ENCODE results near the gene CYP21A2.
A peak's percentile ranks its signal among the peaks of the same experiment; 100 is the strongest.
"Not testable (repeated sequence)": the region's sequence is repeated elsewhere in the genome, so short reads cannot be mapped to it uniquely, and the experiment has no call there.

Gene CYP21A2

DNA sequence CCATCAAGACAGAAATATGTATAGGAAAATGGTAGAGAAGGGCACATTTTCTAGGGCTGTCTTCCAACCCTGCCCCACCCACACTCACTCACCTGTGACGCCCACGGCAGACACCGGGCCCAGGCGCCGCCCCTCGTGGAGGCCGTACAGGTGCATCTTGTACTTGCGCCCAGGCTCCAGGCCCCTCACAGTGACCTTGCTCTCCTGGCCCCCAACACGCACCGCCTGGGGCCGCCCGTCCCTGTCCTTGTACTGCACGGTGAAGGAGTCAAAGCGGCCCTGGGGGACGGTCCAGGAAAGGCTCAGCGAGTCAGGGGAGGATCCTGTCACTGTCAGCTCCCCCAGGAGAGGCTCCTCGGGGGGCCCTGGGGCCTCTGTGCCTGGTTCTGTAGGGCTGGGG, 19.8 kb downstream of the CYP21A2 start:
- H3K36me3 Mint-ChIP-seq (ENCODE audit: low read depth): no peaks in the 10 kb centered on the region
- no peaks in the 10 kb centered on the region for H3K9me3 Mint-ChIP-seq
- peak overlapping the region in 2 of 3 experiments; percentile 42 to 66 for H3K27ac Mint-ChIP-seq
- peaks cover 9% of the 10 kb centered on the region for H3K4me1 Mint-ChIP-seq
- TF ChIP-seq, protein P1, sequence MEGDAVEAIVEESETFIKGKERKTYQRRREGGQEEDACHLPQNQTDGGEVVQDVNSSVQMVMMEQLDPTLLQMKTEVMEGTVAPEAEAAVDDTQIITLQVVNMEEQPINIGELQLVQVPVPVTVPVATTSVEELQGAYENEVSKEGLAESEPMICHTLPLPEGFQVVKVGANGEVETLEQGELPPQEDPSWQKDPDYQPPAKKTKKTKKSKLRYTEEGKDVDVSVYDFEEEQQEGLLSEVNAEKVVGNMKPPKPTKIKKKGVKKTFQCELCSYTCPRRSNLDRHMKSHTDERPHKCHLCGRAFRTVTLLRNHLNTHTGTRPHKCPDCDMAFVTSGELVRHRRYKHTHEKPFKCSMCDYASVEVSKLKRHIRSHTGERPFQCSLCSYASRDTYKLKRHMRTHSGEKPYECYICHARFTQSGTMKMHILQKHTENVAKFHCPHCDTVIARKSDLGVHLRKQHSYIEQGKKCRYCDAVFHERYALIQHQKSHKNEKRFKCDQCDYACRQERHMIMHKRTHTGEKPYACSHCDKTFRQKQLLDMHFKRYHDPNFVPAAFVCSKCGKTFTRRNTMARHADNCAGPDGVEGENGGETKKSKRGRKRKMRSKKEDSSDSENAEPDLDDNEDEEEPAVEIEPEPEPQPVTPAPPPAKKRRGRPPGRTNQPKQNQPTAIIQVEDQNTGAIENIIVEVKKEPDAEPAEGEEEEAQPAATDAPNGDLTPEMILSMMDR (IDR thresholded peaks at IDR 0.05; ENCODE audit: unreplicated experiment in 3 of 3): no peak
- no peak overlapping the region for H3K4me3 Mint-ChIP-seq
- no peaks in the 10 kb centered on the region for H3K27me3 Mint-ChIP-seq (ENCODE audit: low read depth)

DNA sequence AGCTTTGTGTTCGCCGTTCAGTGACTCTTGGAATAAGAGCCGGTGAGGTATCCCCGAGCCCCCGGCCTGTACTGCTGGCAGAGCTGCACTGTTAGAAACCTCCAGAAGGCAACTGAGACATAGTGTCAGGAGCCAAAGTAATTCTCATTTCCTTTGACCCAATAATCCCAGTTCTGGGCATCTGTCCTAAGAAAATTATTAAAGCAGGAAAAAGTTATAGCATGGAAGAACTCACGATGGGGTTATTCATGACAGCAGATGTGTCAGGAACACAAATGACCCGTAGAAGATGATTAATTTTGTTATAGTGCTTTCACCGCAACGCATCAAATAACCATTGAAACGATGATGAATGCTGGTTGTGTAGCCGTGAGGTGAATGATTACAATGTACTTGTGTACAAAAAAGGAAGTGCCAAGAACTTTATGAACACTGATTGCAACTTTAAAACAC, 20.3 kb downstream of the CYP21A2 start:
- peaks cover 9% of the 10 kb centered on the region for H3K4me1 Mint-ChIP-seq
- TF ChIP-seq, protein P1 (IDR thresholded peaks at IDR 0.05; ENCODE audit: unreplicated experiment in 3 of 3): no peak
- H3K36me3 Mint-ChIP-seq (ENCODE audit: low read depth): no peaks in the 10 kb centered on the region
- H3K9me3 Mint-ChIP-seq: no peaks in the 10 kb centered on the region
- peak overlapping the region in 2 of 3 experiments; percentile 39 to 42 for H3K27ac Mint-ChIP-seq
- H3K27me3 Mint-ChIP-seq (ENCODE audit: low read depth): no peaks in the 10 kb centered on the region
- no peak overlapping the region for H3K4me3 Mint-ChIP-seq

DNA sequence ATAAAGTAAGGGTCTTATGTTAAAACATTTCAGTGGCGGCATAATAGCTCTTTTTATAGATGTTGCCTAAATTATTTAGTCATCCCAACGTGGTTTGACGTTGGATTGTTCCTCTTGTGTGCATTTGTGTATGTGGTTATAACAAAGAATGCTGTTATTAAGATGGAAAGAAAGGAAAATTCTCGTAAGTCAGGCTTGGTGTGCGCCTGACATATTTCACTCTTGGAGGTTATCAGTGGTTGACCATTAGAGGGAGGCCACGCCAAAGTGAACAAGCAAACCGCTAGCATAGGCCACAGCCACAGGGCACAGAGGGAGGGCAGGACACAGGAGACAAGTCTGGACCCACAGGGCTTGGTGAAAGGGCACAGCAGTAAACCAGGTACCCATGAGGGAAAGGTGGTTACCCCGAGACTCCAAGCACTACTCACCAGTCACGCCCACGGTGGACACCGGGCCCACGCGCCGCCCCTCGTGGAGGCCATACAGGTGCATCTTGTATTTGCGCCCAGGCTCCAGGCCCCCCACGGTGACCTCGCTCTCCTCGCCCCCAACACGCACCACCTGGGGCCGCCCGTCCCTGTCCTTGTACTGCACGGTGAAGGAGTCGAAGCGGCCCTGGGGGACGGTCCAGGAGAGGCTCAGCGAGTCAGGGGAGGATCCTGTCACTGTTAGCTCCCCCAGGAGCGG, 22.9 kb downstream of the CYP21A2 start:
- Mint-ChIP-seq H3K9me3 (no peaks in the 10 kb centered on the region), H3K27me3 (ENCODE audit: low read depth) (no peaks in the 10 kb centered on the region), H3K4me1 (peaks cover 9% of the 10 kb centered on the region), H3K27ac (peak overlapping the region in 1 of 3 experiments; percentile 46), H3K4me3 (no peak overlapping the region), H3K36me3 (ENCODE audit: low read depth) (no peaks in the 10 kb centered on the region)
- TF ChIP-seq, protein P1 (IDR thresholded peaks at IDR 0.05; ENCODE audit: unreplicated experiment in 3 of 3): no peak

DNA sequence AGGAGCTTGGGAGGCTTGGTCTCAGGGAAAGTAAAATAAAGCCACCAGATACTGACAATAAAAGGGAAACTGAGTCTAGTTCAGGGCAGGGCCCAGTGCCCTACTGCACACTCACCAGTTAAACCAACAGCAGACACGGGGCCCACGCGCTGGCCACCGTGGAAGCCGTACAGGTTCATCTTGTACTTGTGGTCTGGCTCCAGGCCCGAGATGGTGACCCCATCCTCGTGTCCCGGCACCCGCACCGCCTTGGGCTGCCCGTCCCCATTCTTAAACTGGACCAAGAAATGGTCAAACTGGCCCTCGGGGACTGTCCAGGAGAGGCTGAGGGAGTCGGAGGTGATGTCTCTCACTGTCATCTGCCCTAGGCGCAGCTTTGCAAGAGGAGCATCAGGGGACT, 26.5 kb downstream of the CYP21A2 start:
- Mint-ChIP-seq H3K27me3 (ENCODE audit: low read depth) (no peaks in the 10 kb centered on the region), H3K9me3 (no peaks in the 10 kb centered on the region), H3K36me3 (ENCODE audit: low read depth) (no peaks in the 10 kb centered on the region), H3K27ac (no peak overlapping the region), H3K4me3 (no peak overlapping the region), H3K4me1 (peaks cover 5% of the 10 kb centered on the region)
- TF ChIP-seq, protein P1 (IDR thresholded peaks at IDR 0.05; ENCODE audit: unreplicated experiment in 3 of 3): no peak

DNA sequence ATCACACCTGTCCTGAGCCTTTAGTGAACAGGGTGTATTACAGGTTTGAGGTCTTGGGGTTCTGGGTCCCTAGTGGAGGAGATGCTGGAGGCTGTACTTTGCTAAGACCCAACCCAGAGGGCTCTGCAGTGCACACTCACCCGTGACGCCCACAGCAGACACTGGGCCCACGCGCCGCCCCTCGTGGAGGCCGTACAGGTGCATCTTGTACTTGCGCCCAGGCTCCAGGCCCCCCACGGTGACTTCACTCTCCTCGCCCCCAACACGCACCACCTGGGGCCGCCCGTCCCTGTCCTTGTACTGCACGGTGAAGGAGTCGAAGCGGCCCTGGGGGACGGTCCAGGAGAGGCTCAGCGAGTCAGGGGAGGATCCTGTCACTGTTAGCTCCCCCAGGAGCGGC, 29.3 kb downstream of the CYP21A2 start:
- H3K4me1 Mint-ChIP-seq: peaks cover 26% of the 10 kb centered on the region
- not testable (repeated sequence) for H3K4me3 Mint-ChIP-seq; H3K9me3 Mint-ChIP-seq; H3K27me3 Mint-ChIP-seq (ENCODE audit: low read depth); H3K27ac Mint-ChIP-seq; H3K36me3 Mint-ChIP-seq (ENCODE audit: low read depth)

DNA sequence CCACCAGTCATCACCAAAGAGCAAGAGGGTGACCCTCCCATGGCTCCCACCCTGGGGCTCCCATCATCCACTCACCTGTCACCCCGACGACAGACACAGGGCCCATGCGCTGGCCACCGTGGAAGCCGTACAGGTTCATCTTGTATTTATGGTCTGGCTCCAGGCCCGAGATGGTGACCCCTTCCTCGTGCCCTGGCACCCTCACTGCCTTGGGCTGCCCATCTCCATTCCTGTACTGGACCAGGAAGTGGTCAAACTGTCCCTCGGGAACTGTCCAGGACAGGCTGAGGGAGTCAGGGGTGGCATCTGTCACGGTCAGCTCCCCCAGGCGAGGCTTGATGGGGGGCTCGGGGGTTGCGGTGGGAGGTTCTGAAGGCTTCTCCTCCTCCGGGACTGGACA, 30.1 kb downstream of the CYP21A2 start:
- H3K9me3 Mint-ChIP-seq; H3K36me3 Mint-ChIP-seq (ENCODE audit: low read depth); H3K27me3 Mint-ChIP-seq (ENCODE audit: low read depth); H3K4me3 Mint-ChIP-seq; H3K27ac Mint-ChIP-seq: not testable (repeated sequence)
- peaks cover 32% of the 10 kb centered on the region for H3K4me1 Mint-ChIP-seq

DNA sequence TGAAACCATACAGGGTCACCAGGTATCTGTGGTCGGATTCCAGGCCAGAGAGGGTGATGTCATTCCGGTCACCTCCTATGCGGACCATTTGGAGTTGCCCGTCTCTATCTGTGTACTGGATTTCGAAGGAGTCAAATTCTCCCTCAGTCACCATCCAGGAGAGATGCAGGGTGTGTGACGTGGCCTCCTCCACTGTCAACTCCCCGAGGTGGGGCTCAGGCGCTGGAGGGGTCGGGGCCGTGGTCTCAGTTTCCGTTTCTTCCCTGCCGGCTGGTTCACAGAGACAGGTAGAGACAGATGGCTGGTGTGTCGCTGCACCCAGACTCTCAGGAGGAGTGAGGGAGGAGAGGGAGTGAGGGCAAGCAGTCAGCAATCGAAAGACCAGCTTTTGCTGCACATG, 30.7 kb downstream of the CYP21A2 start:
- H3K4me1 Mint-ChIP-seq: peaks cover 35% of the 10 kb centered on the region
- TF ChIP-seq, protein P1 (IDR thresholded peaks at IDR 0.05; ENCODE audit: unreplicated experiment in 3 of 3): no peak
- no peaks in the 10 kb centered on the region for H3K9me3 Mint-ChIP-seq
- H3K27me3 Mint-ChIP-seq (ENCODE audit: low read depth): no peaks in the 10 kb centered on the region
- H3K27ac Mint-ChIP-seq: peak overlapping the region in 2 of 3 experiments; percentile 24 to 56
- no peak overlapping the region for H3K4me3 Mint-ChIP-seq
- H3K36me3 Mint-ChIP-seq (ENCODE audit: low read depth): no peaks in the 10 kb centered on the region

All from nephron (organoid).